AG10803 (cell line): ENCODE results near the gene NKIRAS1.

ENCODE experiments used
- DNase-seq: peaks from one replicate; pipeline ENCODE4 v3.0.0; 2010; ENCODE audit warnings: low read depth
- H3K4me3 ChIP-seq: 2 replicates; pipeline ENCODE4 v1.5.1; 2011; ENCODE audit warnings: mild to moderate bottlenecking, low read length, control low read depth
- TF ChIP-seq, protein P1 (sequence below): conservative IDR thresholded peaks from 2 replicates; pipeline ENCODE4 v1.5.1; 2011; ENCODE audit warnings: mild to moderate bottlenecking, low read length, control low read depth, inconsistent platforms

The NKIRAS1 gene

DNA sequence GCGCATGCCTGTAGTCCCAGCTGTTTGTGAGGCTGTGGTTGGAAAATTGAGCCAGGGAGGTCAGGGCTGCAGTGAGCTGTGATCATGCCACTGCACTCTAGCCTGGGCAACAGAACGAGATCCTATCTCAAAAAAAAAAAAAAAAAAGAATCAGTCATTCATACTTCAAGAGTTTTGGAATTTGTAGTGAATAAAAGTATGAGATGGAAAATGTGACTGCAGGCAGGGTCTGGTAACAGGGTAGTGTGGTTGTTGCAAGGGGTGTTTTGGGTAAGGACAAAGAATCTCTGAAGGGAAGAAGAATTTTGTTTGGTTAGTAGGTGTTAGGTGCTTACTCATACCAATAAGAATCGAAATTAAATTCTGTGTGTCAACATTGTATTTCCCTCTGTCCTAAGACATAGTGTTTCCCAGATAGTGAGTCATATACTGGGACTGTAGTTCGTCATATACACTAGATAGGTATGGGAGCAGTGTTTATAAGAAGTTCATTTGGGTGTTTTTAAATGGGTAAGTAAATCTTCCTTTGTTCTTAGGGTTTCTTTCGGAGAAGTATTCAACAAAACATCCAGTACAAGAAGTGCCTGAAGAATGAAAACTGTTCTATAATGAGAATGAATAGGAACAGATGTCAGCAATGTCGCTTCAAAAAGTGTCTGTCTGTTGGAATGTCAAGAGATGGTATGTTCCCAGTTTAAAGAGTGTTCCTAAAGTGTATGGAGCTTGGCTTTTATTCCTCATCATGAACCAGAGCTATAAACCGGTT lies 42.5 kb upstream of the NKIRAS1 start:
- H3K4me3 ChIP-seq: no peak overlapping the region
- TF ChIP-seq, protein P1, sequence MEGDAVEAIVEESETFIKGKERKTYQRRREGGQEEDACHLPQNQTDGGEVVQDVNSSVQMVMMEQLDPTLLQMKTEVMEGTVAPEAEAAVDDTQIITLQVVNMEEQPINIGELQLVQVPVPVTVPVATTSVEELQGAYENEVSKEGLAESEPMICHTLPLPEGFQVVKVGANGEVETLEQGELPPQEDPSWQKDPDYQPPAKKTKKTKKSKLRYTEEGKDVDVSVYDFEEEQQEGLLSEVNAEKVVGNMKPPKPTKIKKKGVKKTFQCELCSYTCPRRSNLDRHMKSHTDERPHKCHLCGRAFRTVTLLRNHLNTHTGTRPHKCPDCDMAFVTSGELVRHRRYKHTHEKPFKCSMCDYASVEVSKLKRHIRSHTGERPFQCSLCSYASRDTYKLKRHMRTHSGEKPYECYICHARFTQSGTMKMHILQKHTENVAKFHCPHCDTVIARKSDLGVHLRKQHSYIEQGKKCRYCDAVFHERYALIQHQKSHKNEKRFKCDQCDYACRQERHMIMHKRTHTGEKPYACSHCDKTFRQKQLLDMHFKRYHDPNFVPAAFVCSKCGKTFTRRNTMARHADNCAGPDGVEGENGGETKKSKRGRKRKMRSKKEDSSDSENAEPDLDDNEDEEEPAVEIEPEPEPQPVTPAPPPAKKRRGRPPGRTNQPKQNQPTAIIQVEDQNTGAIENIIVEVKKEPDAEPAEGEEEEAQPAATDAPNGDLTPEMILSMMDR: no peak
- DNase-seq: peak; percentile 86

- TF ChIP-seq, protein P1: no peak
- DNase-seq: no peak
- H3K4me3 ChIP-seq: no peak overlapping the region
Observed at GRCh38 chr3:23956701-23957100, 39.9 kb upstream of the NKIRAS1 start.

DNA sequence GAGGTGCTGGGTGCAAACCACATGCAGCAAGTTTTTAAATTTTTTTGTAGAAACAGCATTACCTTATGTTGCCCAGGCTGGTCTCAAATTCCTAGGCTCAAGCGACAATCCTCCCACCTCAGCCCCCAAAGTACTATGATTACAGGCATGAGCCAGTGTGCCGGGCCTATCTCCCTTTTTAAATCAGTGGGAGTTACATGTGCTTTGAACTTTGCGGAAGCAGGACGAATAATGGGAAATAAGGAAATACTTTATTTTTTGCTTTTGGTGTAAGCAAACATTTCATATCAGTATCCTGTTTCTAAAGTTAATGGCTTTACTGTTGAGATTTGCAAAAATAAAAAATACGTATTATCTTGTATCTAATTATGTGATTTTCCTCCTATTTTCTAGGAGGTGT lies 37.4 kb upstream of the NKIRAS1 start:
- DNase-seq: no peak
- TF ChIP-seq, protein P1: no peak
- no peak overlapping the region for H3K4me3 ChIP-seq

GRCh38 chr3:23953523-23953922 lies 36.7 kb upstream of the NKIRAS1 start:
- TF ChIP-seq, protein P1: no peak
- no peak for DNase-seq
- no peak overlapping the region for H3K4me3 ChIP-seq

- no peak overlapping the region for H3K4me3 ChIP-seq
- DNase-seq: peak; percentile 13
- TF ChIP-seq, protein P1: no peak
Observed at GRCh38 chr3:23952646-23953045, 35.9 kb upstream of the NKIRAS1 start.

DNA sequence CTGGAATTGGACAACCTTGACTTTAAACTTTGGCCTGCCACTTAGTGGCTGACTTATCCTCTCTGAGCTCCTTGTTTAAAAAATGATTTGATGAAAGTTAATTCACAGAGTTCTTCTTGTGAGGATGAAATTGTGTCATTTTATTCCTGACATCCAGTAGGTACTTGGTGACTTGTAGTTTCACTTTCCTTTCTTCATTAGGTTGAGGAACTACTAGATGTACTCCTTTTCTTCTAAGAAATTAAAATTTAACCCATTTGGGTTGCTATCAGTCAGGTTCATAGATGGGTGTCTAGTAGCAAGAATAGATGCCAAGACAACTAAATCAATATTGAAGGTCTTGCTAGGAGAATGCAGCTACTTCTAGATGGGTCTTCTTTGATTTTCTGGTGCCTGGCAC lies 33.5 kb upstream of the NKIRAS1 start:
- DNase-seq: no peak
- TF ChIP-seq, protein P1: no peak
- H3K4me3 ChIP-seq: no peak overlapping the region; the same call in 1 of the 2 replicates

DNA sequence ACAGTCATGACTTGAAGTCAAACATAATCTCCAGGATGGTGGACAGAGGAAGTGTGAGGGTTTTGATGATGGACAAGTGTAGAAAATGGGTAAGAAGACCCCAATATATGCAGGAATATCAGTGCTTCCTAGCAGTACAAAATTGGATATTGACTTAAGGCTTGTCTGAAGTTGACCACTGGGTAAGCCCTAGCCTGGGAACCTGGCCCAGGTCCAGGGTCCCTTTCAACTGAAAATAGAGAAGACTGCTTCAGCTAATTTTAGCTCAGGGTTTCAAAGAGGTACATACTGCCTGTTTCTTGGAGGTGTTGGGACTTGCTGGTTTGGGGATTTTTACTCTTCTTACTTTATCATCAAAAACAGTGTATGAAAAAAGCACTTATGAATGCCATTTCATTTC lies 33.0 kb upstream of the NKIRAS1 start:
- DNase-seq: no peak
- no peak overlapping the region for H3K4me3 ChIP-seq
- TF ChIP-seq, protein P1: no peak
